Testis (tissue), 5 donors: ENCODE data around the gene SFTPB. TPM values are rescaled to one million over a fixed set of nuclear protein-coding genes. Genes with fewer than 3 reads are reported as not detected.
"Not testable (repeated sequence)": the region's sequence is repeated elsewhere in the genome, so short reads cannot be mapped to it uniquely, and the experiment has no call there.

ENCODE experiments used
- DNase-seq: peaks from one replicate; pipeline ENCODE4 v3.0.0-alpha.2; 2019
- H3K27ac ChIP-seq, 2 donors: fragments of 200-600 bp; sonication (generic); one replicate each; pipeline ENCODE4 v1.5.1; 2019
- H3K27me3 ChIP-seq: fragments of 200-600 bp; sonication (generic); one replicate; pipeline ENCODE4 v1.5.1; 2019
- H3K36me3 ChIP-seq: fragments of 200-600 bp; sonication (generic); one replicate; pipeline ENCODE4 v1.5.1; 2017; ENCODE audit warnings: low read depth; ENCODE audit errors: missing control alignments
- H3K4me1 ChIP-seq: fragments of 200-600 bp; sonication (generic); one replicate; pipeline ENCODE4 v1.5.1; 2019
- H3K4me3 ChIP-seq, 2 donors: fragments of 200-600 bp; sonication (generic); one replicate each; pipeline ENCODE4 v1.5.1; 2017 to 2019
- H3K9me3 ChIP-seq: fragments of 200-600 bp; sonication (generic); one replicate; pipeline ENCODE4 v1.5.1; 2017
- POLR2A ChIP-seq: fragments of 450-650 bp; IDR thresholded peaks from one replicate; pipeline ENCODE4 v1.6.1; 2017; ENCODE audit warnings: antibody characterized with exemption, mild to moderate bottlenecking, moderate library complexity
- WGBS, 2 donors: methylation state at CpG; one replicate each; pipeline ENCODE4 v1.1.5; 2018; 5-methylcytosine and 5-hydroxymethylcytosine counted together
- intact Hi-C: fragments of 100-400 bp; cut with DNase I; formaldehyde crosslinking; loops from one replicate; pipeline ENCODE4 v1.15.1; 2023; ENCODE audit warnings: low total_unique reads
- long read RNA-seq, 2 donors: transcript quantifications; one replicate each; lab custom pipeline, GENCODE V29; 2026
- polyA plus RNA-seq: library from polyadenylated mRNA; stranded (reverse); fragments of 350-450 nt; fragmentation: Illumina TruSeq; extraction: RNeasy Lipid Tissue Mini Kit (QIAGEN cat#74804); gene quantifications from one replicate; pipeline ENCODE4 v1.2.3, GENCODE V29; 2014; ENCODE audit warnings: low read depth, low replicate concordance; ENCODE audit not compliant: insufficient read depth
- total RNA-seq, 2 donors: library from RNA; depleted of rRNA; stranded (reverse); fragments of >200 nt; gene quantifications; one replicate each; pipeline ENCODE4 v1.2.3, GENCODE V29; 2016
- TF ChIP-seq, protein P1 (sequence below), 3 experiments: fragments of 450-650 bp in 2 of 3; fragments of 200-600 bp in 1 of 3; sonication (generic) in 1 of 3; IDR thresholded peaks; one replicate each; pipeline ENCODE4 v1.5.1; 2016 to 2019; ENCODE audit warnings: antibody characterized with exemption in 3 of 3, mild to moderate bottlenecking in 2 of 3, moderate library complexity in 1 of 3

SFTPB gene
- total RNA-seq (under 1 TPM in 1 of 2 donors, not detected in 1; 0.25 TPM), polyA plus RNA-seq (0.36 TPM)
- long read RNA-seq, donor 1: 0 reads
- long read RNA-seq, donor 2: 0 reads

DNA sequence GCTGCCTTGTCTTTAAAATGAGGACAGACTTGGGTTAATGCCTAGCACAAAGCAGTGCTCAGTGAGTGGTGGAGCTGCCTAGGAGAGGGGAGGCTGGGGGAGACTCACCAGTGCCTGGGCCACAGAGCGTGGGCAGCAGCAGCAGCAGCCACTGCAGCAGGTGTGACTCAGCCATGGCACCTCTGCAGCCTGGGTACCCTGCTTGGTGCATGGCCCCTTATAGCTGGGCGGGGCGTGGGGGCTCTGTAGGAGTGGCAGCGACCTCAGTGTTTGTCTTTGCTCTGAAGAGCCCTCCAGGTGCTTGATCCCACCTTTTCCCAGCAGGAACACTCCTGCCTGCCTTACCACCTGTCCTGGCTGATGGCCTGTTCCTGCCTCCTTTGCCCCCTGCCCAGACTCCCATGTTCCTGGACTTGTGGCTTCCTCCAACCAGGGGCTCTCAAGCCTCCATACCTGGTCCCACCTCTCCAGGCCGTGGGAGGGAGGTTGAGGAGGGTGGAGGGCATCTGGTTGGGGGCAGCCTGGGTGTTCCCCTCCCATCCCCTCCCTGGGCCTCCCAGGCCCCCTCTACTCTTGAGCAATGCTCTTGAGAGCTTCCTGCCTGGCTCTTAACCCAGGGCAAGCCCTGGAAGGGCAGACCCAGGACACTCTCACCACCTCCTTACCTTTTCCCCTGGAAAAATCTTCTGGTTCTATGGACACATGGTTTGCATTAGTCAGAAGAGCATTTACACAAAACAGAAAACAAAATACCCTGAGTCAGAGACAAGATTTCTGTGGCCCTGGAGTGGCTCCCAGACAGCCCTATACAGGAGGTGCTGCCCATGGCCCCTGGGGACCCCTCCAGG is at the start of gene SFTPB:
TSS of gene SFTPB (minus strand) at position 191 of the 848 bp plus-strand sequence. CDS start at position 175, 16 bp downstream.
- Histone ChIP-seq H3K9me3 (no peaks in the 10 kb centered on the region), H3K4me3 (no peak within 1 kb of the TSS), H3K4me1 (peaks cover 13% of the 10 kb centered on the region), H3K36me3 (no peaks in the 10 kb centered on the region), H3K27ac (no peak within 1 kb of the TSS), H3K27me3 (no peaks in the 10 kb centered on the region)
- TF ChIP-seq POLR2A: no peak
- TF ChIP-seq, protein P1, sequence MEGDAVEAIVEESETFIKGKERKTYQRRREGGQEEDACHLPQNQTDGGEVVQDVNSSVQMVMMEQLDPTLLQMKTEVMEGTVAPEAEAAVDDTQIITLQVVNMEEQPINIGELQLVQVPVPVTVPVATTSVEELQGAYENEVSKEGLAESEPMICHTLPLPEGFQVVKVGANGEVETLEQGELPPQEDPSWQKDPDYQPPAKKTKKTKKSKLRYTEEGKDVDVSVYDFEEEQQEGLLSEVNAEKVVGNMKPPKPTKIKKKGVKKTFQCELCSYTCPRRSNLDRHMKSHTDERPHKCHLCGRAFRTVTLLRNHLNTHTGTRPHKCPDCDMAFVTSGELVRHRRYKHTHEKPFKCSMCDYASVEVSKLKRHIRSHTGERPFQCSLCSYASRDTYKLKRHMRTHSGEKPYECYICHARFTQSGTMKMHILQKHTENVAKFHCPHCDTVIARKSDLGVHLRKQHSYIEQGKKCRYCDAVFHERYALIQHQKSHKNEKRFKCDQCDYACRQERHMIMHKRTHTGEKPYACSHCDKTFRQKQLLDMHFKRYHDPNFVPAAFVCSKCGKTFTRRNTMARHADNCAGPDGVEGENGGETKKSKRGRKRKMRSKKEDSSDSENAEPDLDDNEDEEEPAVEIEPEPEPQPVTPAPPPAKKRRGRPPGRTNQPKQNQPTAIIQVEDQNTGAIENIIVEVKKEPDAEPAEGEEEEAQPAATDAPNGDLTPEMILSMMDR (IDR thresholded peaks at IDR 0.05): no peak
- DNase-seq: no peak
- intact Hi-C loops: no loop called here
- WGBS, 2 donors: 80 to 100% methylated on average over 1 to 5 of the region's 5 CpGs

DNA sequence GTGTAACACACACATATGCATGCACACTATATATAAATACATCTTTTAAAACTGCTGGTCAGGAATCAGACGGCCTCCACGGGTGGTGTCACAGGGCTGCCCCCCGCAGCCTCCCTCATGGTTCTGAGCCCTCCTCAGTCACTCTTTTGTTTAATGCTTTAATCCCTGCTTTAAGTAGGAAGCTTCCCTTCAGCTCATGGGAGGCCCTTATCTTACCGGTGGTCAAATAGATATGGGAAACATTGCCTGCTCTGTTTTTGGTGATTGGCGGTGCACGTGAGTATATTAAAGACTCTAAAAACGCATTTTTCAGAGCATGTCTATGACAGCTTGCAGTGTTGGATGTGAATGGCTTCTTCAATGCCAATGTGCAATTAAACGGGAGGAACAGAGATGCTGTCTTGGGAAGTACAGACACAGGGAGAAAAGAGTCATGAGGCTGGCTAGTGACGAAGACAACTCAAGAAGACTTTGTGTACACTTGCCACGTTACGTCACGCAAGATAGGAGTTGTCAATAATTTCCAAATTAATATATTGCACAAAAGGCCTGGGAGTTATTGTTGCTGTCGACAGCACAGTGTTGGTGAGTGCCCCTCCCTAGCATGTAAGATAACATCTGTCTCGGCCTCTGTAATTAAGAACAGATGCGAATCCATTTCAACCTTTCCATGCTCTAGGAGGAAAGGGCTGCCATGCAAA is 49.5 kb upstream of the SFTPB start:
- H3K27ac ChIP-seq: no peak overlapping the region
- TF ChIP-seq, protein P1 (IDR thresholded peaks at IDR 0.05): no peak
- no peak for TF ChIP-seq POLR2A
- H3K36me3 ChIP-seq: no peaks in the 10 kb centered on the region
- no peaks in the 10 kb centered on the region for H3K27me3 ChIP-seq
- H3K9me3 ChIP-seq: no peaks in the 10 kb centered on the region
- peaks cover 13% of the 10 kb centered on the region for H3K4me1 ChIP-seq
- 81 to 83% methylated on average over 15 of the region's 15 CpGs for WGBS, 2 donors
- no peak for DNase-seq
- no peak overlapping the region for H3K4me3 ChIP-seq
- intact Hi-C loops: no loop called here

DNA sequence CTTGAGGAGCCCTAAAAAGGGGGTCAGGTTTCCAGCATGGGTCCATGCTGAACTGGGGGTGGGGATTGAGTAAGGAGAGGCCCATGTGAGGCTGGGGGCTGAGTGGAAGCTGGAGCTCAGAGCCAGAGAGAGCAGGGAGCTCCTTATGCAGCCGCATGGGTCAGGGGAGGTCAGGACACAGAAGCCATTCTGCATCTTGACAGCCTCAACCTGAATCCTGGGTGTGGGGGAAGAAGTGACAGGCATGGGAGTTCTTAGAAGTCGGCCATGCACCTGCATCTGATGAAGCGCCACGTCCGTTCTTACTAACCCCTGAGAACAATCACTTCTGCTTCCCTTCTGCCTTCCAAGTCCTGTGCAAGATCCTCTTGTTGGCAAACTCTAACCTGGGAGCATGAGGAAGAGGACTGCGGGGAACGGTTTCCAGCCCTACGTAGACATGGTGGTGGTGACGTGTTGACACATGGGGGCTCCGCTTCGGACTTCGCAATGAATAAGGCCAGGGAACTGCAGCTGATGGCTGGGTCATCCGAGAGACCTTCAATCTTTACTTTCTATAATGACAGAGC is 48.4 kb upstream of the SFTPB start:
- 91% methylated on average over 13 of the region's 13 CpGs for WGBS, 2 donors
- no peak for DNase-seq
- Histone ChIP-seq H3K4me3 (no peak overlapping the region), H3K4me1 (peaks cover 22% of the 10 kb centered on the region), H3K9me3 (no peaks in the 10 kb centered on the region), H3K36me3 (no peaks in the 10 kb centered on the region), H3K27me3 (no peaks in the 10 kb centered on the region), H3K27ac (no peak overlapping the region)
- TF ChIP-seq POLR2A: no peak
- TF ChIP-seq, protein P1 (IDR thresholded peaks at IDR 0.05): no peak
- intact Hi-C loops: no loop called here

DNA sequence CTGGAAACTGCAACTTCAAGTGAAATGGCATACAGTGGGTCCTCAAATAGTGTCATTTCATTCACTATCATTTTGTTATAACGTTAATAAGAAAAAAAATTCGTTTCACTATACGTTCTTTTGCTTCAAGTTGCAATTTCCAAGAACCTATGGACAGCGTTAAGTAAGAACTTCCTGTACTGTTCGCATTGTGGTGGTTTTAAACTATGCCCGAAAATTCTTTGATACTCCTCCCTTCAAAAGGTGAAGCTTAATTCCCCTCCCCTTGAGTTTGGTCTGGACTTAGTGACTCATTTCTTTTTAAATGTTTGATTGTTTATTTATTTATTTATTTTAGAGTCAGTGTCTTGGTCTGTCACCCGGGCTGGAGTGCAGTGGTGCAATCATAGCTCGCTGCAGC is 46.8 kb upstream of the SFTPB start:
- Histone ChIP-seq H3K27me3 (no peaks in the 10 kb centered on the region), H3K4me1 (peaks cover 37% of the 10 kb centered on the region), H3K4me3 (no peak overlapping the region), H3K36me3 (no peaks in the 10 kb centered on the region), H3K27ac (no peak overlapping the region), H3K9me3 (no peaks in the 10 kb centered on the region)
- DNase-seq: no peak
- intact Hi-C loops: no loop called here
- WGBS, 2 donors: 89 to 95% methylated on average over 8 of the region's 8 CpGs
- no peak for TF ChIP-seq POLR2A
- TF ChIP-seq, protein P1 (IDR thresholded peaks at IDR 0.05): no peak

DNA sequence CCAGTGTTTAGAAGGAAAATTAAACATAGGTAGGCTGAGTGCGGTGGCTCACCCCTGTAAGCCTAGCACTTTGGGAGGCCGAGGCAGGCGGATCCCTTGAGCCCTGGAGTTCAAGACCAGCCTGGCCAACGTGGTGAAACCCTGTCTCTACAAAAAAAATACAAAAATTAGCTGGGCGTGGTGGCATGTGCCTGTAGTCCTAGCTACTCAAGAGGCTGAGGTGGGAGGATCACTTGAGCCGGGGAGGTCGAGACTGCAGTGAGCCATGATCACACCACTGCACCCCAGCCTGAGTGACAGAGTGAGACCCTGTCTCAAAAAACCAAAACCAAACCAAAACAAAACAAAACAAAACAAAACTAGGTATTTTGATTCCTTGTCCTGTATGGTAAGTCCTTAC is 46.4 kb upstream of the SFTPB start:
- H3K9me3 ChIP-seq, H3K27ac ChIP-seq, H3K36me3 ChIP-seq, H3K27me3 ChIP-seq, H3K4me3 ChIP-seq, DNase-seq, intact Hi-C loops: not testable (repeated sequence)
- peaks cover 41% of the 10 kb centered on the region for H3K4me1 ChIP-seq
- 91 to 96% methylated on average over 7 of the region's 7 CpGs for WGBS, 2 donors
